Vagina (tissue), 2 donors: ENCODE results near the gene CAMSAP1.

ENCODE experiments used
- POLR2A ChIP-seq, 2 donors: fragments of 450-650 bp; IDR thresholded peaks; one replicate each; pipeline ENCODE4 v1.6.1; 2017; ENCODE audit warnings: antibody characterized with exemption in 2 of 2, mild to moderate bottlenecking in 2 of 2, moderate library complexity in 2 of 2
- POLR2AphosphoS5 ChIP-seq, 2 donors: sonication (generic); formaldehyde crosslinking; IDR thresholded peaks; one replicate each; pipeline ENCODE4 v1.9.0; 2017; ENCODE audit warnings: antibody characterized with exemption in 2 of 2, mild to moderate bottlenecking in 2 of 2, low read depth in 1 of 2; ENCODE audit not compliant: insufficient read depth in 1 of 2
- TF ChIP-seq, protein P1 (sequence below), 3 experiments: fragments of 450-650 bp in 2 of 3; fragments of 200-600 bp in 1 of 3; sonication (generic) in 1 of 3; IDR thresholded peaks; one replicate each; pipeline ENCODE4 v1.5.1; 2017 to 2019; ENCODE audit warnings: antibody characterized with exemption in 3 of 3, mild to moderate bottlenecking in 2 of 3, moderate library complexity in 2 of 3

DNA sequence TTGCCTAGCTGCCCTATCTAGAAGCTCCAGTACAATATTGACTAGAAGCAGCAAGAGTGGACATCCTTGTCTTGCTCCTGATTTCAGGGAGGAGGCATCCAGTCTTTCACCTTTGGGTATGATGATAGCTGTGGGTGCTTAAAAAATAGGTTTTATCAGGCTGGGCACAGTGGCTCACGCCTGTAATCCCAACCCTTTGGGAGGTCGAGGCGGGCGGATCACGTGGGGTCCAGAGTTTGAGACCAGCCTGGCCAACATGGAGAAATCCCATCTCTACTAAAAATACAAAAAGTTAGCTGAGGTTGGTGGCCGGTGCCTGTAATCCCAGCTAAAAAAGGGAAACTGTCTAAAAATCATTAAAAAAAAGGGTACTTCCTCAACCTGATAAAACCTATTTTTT, 2.0 kb upstream of the CAMSAP1 start:
- TF ChIP-seq POLR2A (IDR thresholded peaks at IDR 0.05) (no peak), POLR2AphosphoS5 (IDR thresholded peaks at IDR 0.05; ENCODE audit: insufficient read depth in 1 of 2, low read depth in 1 of 2) (no peak)
- TF ChIP-seq, protein P1, sequence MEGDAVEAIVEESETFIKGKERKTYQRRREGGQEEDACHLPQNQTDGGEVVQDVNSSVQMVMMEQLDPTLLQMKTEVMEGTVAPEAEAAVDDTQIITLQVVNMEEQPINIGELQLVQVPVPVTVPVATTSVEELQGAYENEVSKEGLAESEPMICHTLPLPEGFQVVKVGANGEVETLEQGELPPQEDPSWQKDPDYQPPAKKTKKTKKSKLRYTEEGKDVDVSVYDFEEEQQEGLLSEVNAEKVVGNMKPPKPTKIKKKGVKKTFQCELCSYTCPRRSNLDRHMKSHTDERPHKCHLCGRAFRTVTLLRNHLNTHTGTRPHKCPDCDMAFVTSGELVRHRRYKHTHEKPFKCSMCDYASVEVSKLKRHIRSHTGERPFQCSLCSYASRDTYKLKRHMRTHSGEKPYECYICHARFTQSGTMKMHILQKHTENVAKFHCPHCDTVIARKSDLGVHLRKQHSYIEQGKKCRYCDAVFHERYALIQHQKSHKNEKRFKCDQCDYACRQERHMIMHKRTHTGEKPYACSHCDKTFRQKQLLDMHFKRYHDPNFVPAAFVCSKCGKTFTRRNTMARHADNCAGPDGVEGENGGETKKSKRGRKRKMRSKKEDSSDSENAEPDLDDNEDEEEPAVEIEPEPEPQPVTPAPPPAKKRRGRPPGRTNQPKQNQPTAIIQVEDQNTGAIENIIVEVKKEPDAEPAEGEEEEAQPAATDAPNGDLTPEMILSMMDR (IDR thresholded peaks at IDR 0.05), result no peak
